ENCODE results near the gene CCT6B.
A peak's percentile ranks its signal among the peaks of the same experiment; 100 is the strongest.
"Not testable (repeated sequence)": the region's sequence is repeated elsewhere in the genome, so short reads cannot be mapped to it uniquely, and the experiment has no call there.

The CCT6B gene

GRCh38 chr17:34980681-34981537 lies 19.6 kb upstream of the CCT6B start:
- Histone ChIP-seq H3K4me1 (ENCODE audit: control insufficient read depth in 1 of 2, insufficient read depth in 2 of 2, low read length in 2 of 2) (peaks cover 11 to 17% of the 10 kb centered on the region in 2 donors), H3K9ac (ENCODE audit: low read depth in 1 of 2, low read length in 2 of 2) (peak overlapping the region; percentile 83 to 86), H3K4me3 (ENCODE audit: low read depth in 1 of 2, low read length in 2 of 2) (peak overlapping the region; percentile 74 to 85), H3K27me3 (ENCODE audit: control insufficient read depth in 1 of 2, insufficient read depth in 2 of 2, low read length in 2 of 2) (no peaks in the 10 kb centered on the region), H3K36me3 (ENCODE audit: control insufficient read depth in 1 of 2, insufficient read depth in 2 of 2, low read length in 2 of 2) (peaks cover 0 to 11% of the 10 kb centered on the region in 2 donors), H3K27ac (ENCODE audit: low read depth, low read length) (peak overlapping the region; percentile 94), H3K9me3 (ENCODE audit: control insufficient read depth in 1 of 2, low read length in 2 of 2) (no peaks in the 10 kb centered on the region)

GRCh38 chr17:34980353-34980680 lies 19.1 kb upstream of the CCT6B start, which contains the start of gene LIG3:
LIG3 (plus strand) TSS chr17:34980512; CDS start chr17:34983006, 2,494 bp downstream.
- H3K27ac ChIP-seq (ENCODE audit: low read depth, low read length) = peak within 1 kb of the TSS; percentile 94
- H3K9ac ChIP-seq (ENCODE audit: low read depth in 1 of 2, low read length in 2 of 2) = peak within 1 kb of the TSS; percentile 83 to 86
- H3K4me1 ChIP-seq (ENCODE audit: control insufficient read depth in 1 of 2, insufficient read depth in 2 of 2, low read length in 2 of 2) = peaks cover 11 to 17% of the 10 kb centered on the region in 2 donors
- peaks cover 0 to 7% of the 10 kb centered on the region in 2 donors for H3K36me3 ChIP-seq (ENCODE audit: control insufficient read depth in 1 of 2, insufficient read depth in 2 of 2, low read length in 2 of 2)
- peak within 1 kb of the TSS; percentile 74 to 85 for H3K4me3 ChIP-seq (ENCODE audit: low read depth in 1 of 2, low read length in 2 of 2)
- H3K27me3 ChIP-seq (ENCODE audit: control insufficient read depth in 1 of 2, insufficient read depth in 2 of 2, low read length in 2 of 2) = no peaks in the 10 kb centered on the region
- no peaks in the 10 kb centered on the region for H3K9me3 ChIP-seq (ENCODE audit: control insufficient read depth in 1 of 2, low read length in 2 of 2)

- Histone ChIP-seq H3K4me1 (ENCODE audit: control insufficient read depth in 1 of 2, insufficient read depth in 2 of 2, low read length in 2 of 2) (peaks cover 11 to 17% of the 10 kb centered on the region in 2 donors), H3K27ac (ENCODE audit: low read depth, low read length) (peak overlapping the region; percentile 37), H3K27me3 (ENCODE audit: control insufficient read depth in 1 of 2, insufficient read depth in 2 of 2, low read length in 2 of 2) (no peaks in the 10 kb centered on the region), H3K9ac (ENCODE audit: low read depth in 1 of 2, low read length in 2 of 2) (peak overlapping the region; percentile 16 to 83), H3K9me3 (ENCODE audit: control insufficient read depth in 1 of 2, low read length in 2 of 2) (no peaks in the 10 kb centered on the region), H3K4me3 (ENCODE audit: low read depth in 1 of 2, low read length in 2 of 2) (peak overlapping the region; percentile 74 to 85), H3K36me3 (ENCODE audit: control insufficient read depth in 1 of 2, insufficient read depth in 2 of 2, low read length in 2 of 2) (peaks cover 0 to 7% of the 10 kb centered on the region in 2 donors)
These were observed 18.5 kb upstream of the CCT6B start for GRCh38 chr17:34979650-34980352.

GRCh38 chr17:34979153-34979552 lies 17.9 kb upstream of the CCT6B start:
- H3K9ac ChIP-seq (ENCODE audit: low read depth in 1 of 2, low read length in 2 of 2) = peak overlapping the region in 1 of 2 donors; percentile 83
- H3K36me3 ChIP-seq (ENCODE audit: control insufficient read depth in 1 of 2, insufficient read depth in 2 of 2, low read length in 2 of 2) = peaks cover 0 to 3% of the 10 kb centered on the region in 2 donors
- no peak overlapping the region for H3K4me3 ChIP-seq (ENCODE audit: low read depth in 1 of 2, low read length in 2 of 2)
- H3K4me1 ChIP-seq (ENCODE audit: control insufficient read depth in 1 of 2, insufficient read depth in 2 of 2, low read length in 2 of 2) = peaks cover 11 to 17% of the 10 kb centered on the region in 2 donors
- H3K27ac ChIP-seq (ENCODE audit: low read depth, low read length) = no peak overlapping the region
- H3K27me3 ChIP-seq (ENCODE audit: control insufficient read depth in 1 of 2, insufficient read depth in 2 of 2, low read length in 2 of 2) = no peaks in the 10 kb centered on the region
- no peaks in the 10 kb centered on the region for H3K9me3 ChIP-seq (ENCODE audit: control insufficient read depth in 1 of 2, low read length in 2 of 2)

- Histone ChIP-seq H3K9ac (ENCODE audit: low read depth in 1 of 2, low read length in 2 of 2) (no peak overlapping the region), H3K4me3 (ENCODE audit: low read depth in 1 of 2, low read length in 2 of 2) (no peak overlapping the region), H3K27ac (ENCODE audit: low read depth, low read length) (no peak overlapping the region), H3K36me3 (ENCODE audit: control insufficient read depth in 1 of 2, insufficient read depth in 2 of 2, low read length in 2 of 2) (no peaks in the 10 kb centered on the region), H3K4me1 (ENCODE audit: control insufficient read depth in 1 of 2, insufficient read depth in 2 of 2, low read length in 2 of 2) (peaks cover 0 to 8% of the 10 kb centered on the region in 2 donors), H3K9me3 (ENCODE audit: control insufficient read depth in 1 of 2, low read length in 2 of 2) (no peaks in the 10 kb centered on the region), H3K27me3 (ENCODE audit: control insufficient read depth in 1 of 2, insufficient read depth in 2 of 2, low read length in 2 of 2) (no peaks in the 10 kb centered on the region)
These were observed 13.8 kb upstream of the CCT6B start for GRCh38 chr17:34974794-34975785.

- H3K4me3 ChIP-seq (ENCODE audit: low read depth in 1 of 2, low read length in 2 of 2) = no peak overlapping the region
- no peaks in the 10 kb centered on the region for H3K9me3 ChIP-seq (ENCODE audit: control insufficient read depth in 1 of 2, low read length in 2 of 2)
- H3K9ac ChIP-seq (ENCODE audit: low read depth in 1 of 2, low read length in 2 of 2) = no peak overlapping the region
- peaks cover 0 to 1% of the 10 kb centered on the region in 2 donors for H3K4me1 ChIP-seq (ENCODE audit: control insufficient read depth in 1 of 2, insufficient read depth in 2 of 2, low read length in 2 of 2)
- H3K27me3 ChIP-seq (ENCODE audit: control insufficient read depth in 1 of 2, insufficient read depth in 2 of 2, low read length in 2 of 2) = no peaks in the 10 kb centered on the region
- no peak overlapping the region for H3K27ac ChIP-seq (ENCODE audit: low read depth, low read length)
- no peaks in the 10 kb centered on the region for H3K36me3 ChIP-seq (ENCODE audit: control insufficient read depth in 1 of 2, insufficient read depth in 2 of 2, low read length in 2 of 2)
These were observed 12.9 kb upstream of the CCT6B start for GRCh38 chr17:34974179-34974578.

GRCh38 chr17:34958438-34958837 lies 2.8 kb downstream of the CCT6B start:
- Histone ChIP-seq H3K4me1 (ENCODE audit: control insufficient read depth in 1 of 2, insufficient read depth in 2 of 2, low read length in 2 of 2) (peaks cover 11 to 18% of the 10 kb centered on the region in 2 donors), H3K9ac (ENCODE audit: low read depth in 1 of 2, low read length in 2 of 2) (no peak overlapping the region), H3K27ac (ENCODE audit: low read depth, low read length) (no peak overlapping the region), H3K27me3 (ENCODE audit: control insufficient read depth in 1 of 2, insufficient read depth in 2 of 2, low read length in 2 of 2) (no peaks in the 10 kb centered on the region), H3K9me3 (ENCODE audit: control insufficient read depth in 1 of 2, low read length in 2 of 2) (no peaks in the 10 kb centered on the region), H3K36me3 (ENCODE audit: control insufficient read depth in 1 of 2, insufficient read depth in 2 of 2, low read length in 2 of 2) (no peaks in the 10 kb centered on the region), H3K4me3 (ENCODE audit: low read depth in 1 of 2, low read length in 2 of 2) (no peak overlapping the region)

- not testable (repeated sequence) for H3K27ac ChIP-seq (ENCODE audit: low read depth, low read length); H3K36me3 ChIP-seq (ENCODE audit: control insufficient read depth in 1 of 2, insufficient read depth in 2 of 2, low read length in 2 of 2); H3K27me3 ChIP-seq (ENCODE audit: control insufficient read depth in 1 of 2, insufficient read depth in 2 of 2, low read length in 2 of 2); H3K9ac ChIP-seq (ENCODE audit: low read depth in 1 of 2, low read length in 2 of 2); H3K9me3 ChIP-seq (ENCODE audit: control insufficient read depth in 1 of 2, low read length in 2 of 2); H3K4me1 ChIP-seq (ENCODE audit: control insufficient read depth in 1 of 2, insufficient read depth in 2 of 2, low read length in 2 of 2); H3K4me3 ChIP-seq (ENCODE audit: low read depth in 1 of 2, low read length in 2 of 2)
These were observed 10.5 kb downstream of the CCT6B start for GRCh38 chr17:34950780-34951179.

- Histone ChIP-seq H3K27ac (ENCODE audit: low read depth, low read length) (no peak overlapping the region), H3K4me1 (ENCODE audit: control insufficient read depth in 1 of 2, insufficient read depth in 2 of 2, low read length in 2 of 2) (no peaks in the 10 kb centered on the region), H3K36me3 (ENCODE audit: control insufficient read depth in 1 of 2, insufficient read depth in 2 of 2, low read length in 2 of 2) (no peaks in the 10 kb centered on the region), H3K9me3 (ENCODE audit: control insufficient read depth in 1 of 2, low read length in 2 of 2) (no peaks in the 10 kb centered on the region), H3K27me3 (ENCODE audit: control insufficient read depth in 1 of 2, insufficient read depth in 2 of 2, low read length in 2 of 2) (no peaks in the 10 kb centered on the region), H3K4me3 (ENCODE audit: low read depth in 1 of 2, low read length in 2 of 2) (no peak overlapping the region), H3K9ac (ENCODE audit: low read depth in 1 of 2, low read length in 2 of 2) (no peak overlapping the region)
These were observed 31.0 kb downstream of the CCT6B start for GRCh38 chr17:34930283-34930682.

All from duodenal mucosa (tissue), 2 donors.